Upper lobe of left lung (tissue), 4 donors: ENCODE results near the gene SFMBT1.

Experiments used
- EP300 ChIP-seq, 4 donors: sonication (generic); formaldehyde crosslinking; IDR thresholded peaks; one replicate each; pipeline ENCODE4 v1.5.1; 2017; ENCODE audit warnings: antibody characterized with exemption in 4 of 4, control low read depth in 2 of 4
- TF ChIP-seq, protein P1 (sequence below), 6 experiments: fragments of 450-650 bp in 4 of 6; fragments of 200-600 bp in 2 of 6; sonication (generic) in 2 of 6; IDR thresholded peaks; one replicate each; pipeline ENCODE4 v1.5.1; 2016 to 2019; ENCODE audit warnings: antibody characterized with exemption in 6 of 6

DNA sequence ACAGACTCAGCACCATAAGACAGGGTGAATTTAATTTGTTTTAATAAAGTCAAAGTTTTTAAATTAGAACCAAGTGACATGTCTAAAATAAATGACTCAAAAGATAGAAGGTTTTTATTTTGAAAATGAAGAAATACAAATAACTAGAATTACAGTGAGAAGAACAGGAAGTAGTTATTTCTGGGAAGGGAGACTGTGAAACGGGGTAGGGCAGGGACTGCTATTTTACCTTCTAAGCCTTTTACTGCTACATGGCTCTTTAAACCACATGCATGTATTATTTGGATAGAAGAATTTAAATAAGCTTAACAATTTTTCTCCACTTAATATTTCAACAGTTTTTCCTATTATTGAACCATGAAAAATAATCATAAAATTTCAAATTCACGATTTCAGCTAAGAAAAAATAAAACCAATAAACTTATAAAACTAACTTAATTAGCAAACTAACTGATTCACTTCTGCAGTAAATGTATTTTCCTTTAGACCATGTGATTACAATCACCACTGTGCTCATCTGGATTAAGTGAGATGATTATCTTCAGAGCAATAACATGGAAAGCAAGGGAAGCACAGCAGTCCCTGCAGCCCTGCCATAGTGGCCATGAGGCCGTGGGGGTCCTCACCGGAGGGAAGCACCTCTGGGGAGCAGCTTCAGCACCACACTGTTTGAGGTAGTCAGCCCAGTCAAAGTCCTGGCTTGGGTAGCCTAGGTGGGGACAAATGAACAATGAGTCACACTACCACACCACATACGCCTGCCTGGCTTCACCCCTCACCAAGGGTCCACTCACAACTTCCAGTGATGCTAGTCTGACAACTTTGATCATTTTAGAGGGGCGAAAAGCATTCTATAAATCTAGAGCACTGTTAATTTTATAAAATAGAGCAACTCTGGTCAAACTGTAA lies 120.2 kb downstream of the SFMBT1 start:
- TF ChIP-seq, protein P1, sequence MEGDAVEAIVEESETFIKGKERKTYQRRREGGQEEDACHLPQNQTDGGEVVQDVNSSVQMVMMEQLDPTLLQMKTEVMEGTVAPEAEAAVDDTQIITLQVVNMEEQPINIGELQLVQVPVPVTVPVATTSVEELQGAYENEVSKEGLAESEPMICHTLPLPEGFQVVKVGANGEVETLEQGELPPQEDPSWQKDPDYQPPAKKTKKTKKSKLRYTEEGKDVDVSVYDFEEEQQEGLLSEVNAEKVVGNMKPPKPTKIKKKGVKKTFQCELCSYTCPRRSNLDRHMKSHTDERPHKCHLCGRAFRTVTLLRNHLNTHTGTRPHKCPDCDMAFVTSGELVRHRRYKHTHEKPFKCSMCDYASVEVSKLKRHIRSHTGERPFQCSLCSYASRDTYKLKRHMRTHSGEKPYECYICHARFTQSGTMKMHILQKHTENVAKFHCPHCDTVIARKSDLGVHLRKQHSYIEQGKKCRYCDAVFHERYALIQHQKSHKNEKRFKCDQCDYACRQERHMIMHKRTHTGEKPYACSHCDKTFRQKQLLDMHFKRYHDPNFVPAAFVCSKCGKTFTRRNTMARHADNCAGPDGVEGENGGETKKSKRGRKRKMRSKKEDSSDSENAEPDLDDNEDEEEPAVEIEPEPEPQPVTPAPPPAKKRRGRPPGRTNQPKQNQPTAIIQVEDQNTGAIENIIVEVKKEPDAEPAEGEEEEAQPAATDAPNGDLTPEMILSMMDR (IDR thresholded peaks at IDR 0.05) = no peak
- no peak for TF ChIP-seq EP300 (IDR thresholded peaks at IDR 0.05)
